Activated naive CD8-positive, alpha-beta T cell treated with anti-CD3 and anti-CD28 coated beads for 36 hours (primary cell): ENCODE data around the gene CDCP1. TPM values are rescaled to one million over a fixed set of nuclear protein-coding genes. Genes with fewer than 3 reads are reported as not detected.
A peak's percentile ranks its signal among the peaks of the same experiment; 100 is the strongest.
"Not testable (repeated sequence)": the region's sequence is repeated elsewhere in the genome, so short reads cannot be mapped to it uniquely, and the experiment has no call there.

ENCODE experiments used
- DNase-seq: peaks from one replicate; pipeline ENCODE4 v3.0.0; 2021
- H3K27ac Mint-ChIP-seq: one replicate; pipeline ENCODE4 v1.8.0; 2022; ENCODE audit warnings: mild to moderate bottlenecking, moderate library complexity, mixed read lengths
- H3K27me3 Mint-ChIP-seq: one replicate; pipeline ENCODE4 v1.8.0; 2022; ENCODE audit warnings: mild to moderate bottlenecking, mixed read lengths
- H3K36me3 Mint-ChIP-seq: one replicate; pipeline ENCODE4 v1.8.0; 2021; ENCODE audit warnings: mild to moderate bottlenecking, mixed read lengths
- H3K4me1 Mint-ChIP-seq: one replicate; pipeline ENCODE4 v1.8.0; 2021; ENCODE audit warnings: mixed read lengths
- H3K4me3 Mint-ChIP-seq: one replicate; pipeline ENCODE4 v1.8.0; 2022; ENCODE audit warnings: mild to moderate bottlenecking, moderate library complexity, mixed read lengths
- H3K9me3 Mint-ChIP-seq: one replicate; pipeline ENCODE4 v1.8.0; 2022; ENCODE audit warnings: mixed read lengths
- total RNA-seq, 2 experiments: library from RNA; stranded (reverse); gene quantifications; one replicate each; pipeline ENCODE4 v1.2.3, GENCODE V29; 2021

Gene CDCP1
- total RNA-seq, 2 experiments from 2014 or later: 0.82 to 1.1 TPM

- Mint-ChIP-seq H3K9me3 (peaks cover 5% of the 10 kb centered on the region), H3K4me1 (peaks cover 14% of the 10 kb centered on the region), H3K27me3 (peaks cover 5% of the 10 kb centered on the region), H3K36me3 (peaks cover 5% of the 10 kb centered on the region), H3K4me3 (no peak overlapping the region), H3K27ac (no peak overlapping the region)
- DNase-seq: no peak
Measured at GRCh38 chr3:45163481-45163880, 17.3 kb upstream of the CDCP1 start.

GRCh38 chr3:45154641-45155147, 8.5 kb upstream of the CDCP1 start:
- Mint-ChIP-seq H3K36me3 (peaks cover 8% of the 10 kb centered on the region), H3K4me1 (no peaks in the 10 kb centered on the region), H3K27ac (no peak overlapping the region), H3K4me3 (no peak overlapping the region), H3K27me3 (peaks cover 9% of the 10 kb centered on the region), H3K9me3 (peaks cover 17% of the 10 kb centered on the region)
- no peak for DNase-seq

GRCh38 chr3:45153658-45154437, 7.7 kb upstream of the CDCP1 start:
- H3K27me3 Mint-ChIP-seq: peaks cover 7% of the 10 kb centered on the region
- H3K4me1 Mint-ChIP-seq: no peaks in the 10 kb centered on the region
- H3K9me3 Mint-ChIP-seq: peaks cover 17% of the 10 kb centered on the region
- H3K4me3 Mint-ChIP-seq: no peak overlapping the region
- no peak for DNase-seq
- no peak overlapping the region for H3K27ac Mint-ChIP-seq
- H3K36me3 Mint-ChIP-seq: peaks cover 8% of the 10 kb centered on the region

- H3K36me3 Mint-ChIP-seq: peaks cover 8% of the 10 kb centered on the region
- H3K27me3 Mint-ChIP-seq: peaks cover 12% of the 10 kb centered on the region
- H3K27ac Mint-ChIP-seq: no peak overlapping the region
- H3K4me1 Mint-ChIP-seq: no peaks in the 10 kb centered on the region
- H3K4me3 Mint-ChIP-seq: no peak overlapping the region
- no peak for DNase-seq
- peaks cover 17% of the 10 kb centered on the region for H3K9me3 Mint-ChIP-seq
Measured at GRCh38 chr3:45152307-45152706, 6.1 kb upstream of the CDCP1 start.

GRCh38 chr3:45151100-45151499, 4.9 kb upstream of the CDCP1 start:
- Mint-ChIP-seq H3K36me3 (peaks cover 8% of the 10 kb centered on the region), H3K27ac (no peak overlapping the region), H3K4me1 (peaks cover 2% of the 10 kb centered on the region), H3K9me3 (peaks cover 17% of the 10 kb centered on the region), H3K4me3 (no peak overlapping the region), H3K27me3 (peaks cover 24% of the 10 kb centered on the region)
- no peak for DNase-seq

- peaks cover 17% of the 10 kb centered on the region for H3K9me3 Mint-ChIP-seq
- H3K4me3 Mint-ChIP-seq: no peak overlapping the region
- peaks cover 36% of the 10 kb centered on the region for H3K27me3 Mint-ChIP-seq
- H3K27ac Mint-ChIP-seq: no peak overlapping the region
- no peak for DNase-seq
- peaks cover 8% of the 10 kb centered on the region for H3K36me3 Mint-ChIP-seq
- H3K4me1 Mint-ChIP-seq: peaks cover 17% of the 10 kb centered on the region
Measured at GRCh38 chr3:45148921-45149320, 2.7 kb upstream of the CDCP1 start.

GRCh38 chr3:45145223-45145622, 955 bp downstream of the CDCP1 start:
- H3K4me3 Mint-ChIP-seq: peak overlapping the region; percentile 66
- no peak overlapping the region for H3K27ac Mint-ChIP-seq
- peaks cover 5% of the 10 kb centered on the region for H3K9me3 Mint-ChIP-seq
- peaks cover 4% of the 10 kb centered on the region for H3K36me3 Mint-ChIP-seq
- DNase-seq: no peak
- peaks cover 21% of the 10 kb centered on the region for H3K4me1 Mint-ChIP-seq
- peaks cover 55% of the 10 kb centered on the region for H3K27me3 Mint-ChIP-seq

GRCh38 chr3:45143673-45144671, 2.2 kb downstream of the CDCP1 start:
- no peaks in the 10 kb centered on the region for H3K36me3 Mint-ChIP-seq
- DNase-seq: no peak
- no peak overlapping the region for H3K27ac Mint-ChIP-seq
- peaks cover 60% of the 10 kb centered on the region for H3K27me3 Mint-ChIP-seq
- peaks cover 21% of the 10 kb centered on the region for H3K4me1 Mint-ChIP-seq
- H3K9me3 Mint-ChIP-seq: no peaks in the 10 kb centered on the region
- peak overlapping the region; percentile 29 for H3K4me3 Mint-ChIP-seq

GRCh38 chr3:45140770-45141155, 5.4 kb downstream of the CDCP1 start:
- peaks cover 23% of the 10 kb centered on the region for H3K4me1 Mint-ChIP-seq
- not testable (repeated sequence) for DNase-seq, H3K9me3 Mint-ChIP-seq, H3K36me3 Mint-ChIP-seq, H3K4me3 Mint-ChIP-seq, H3K27ac Mint-ChIP-seq
- peaks cover 49% of the 10 kb centered on the region for H3K27me3 Mint-ChIP-seq

- Mint-ChIP-seq H3K27me3 (peaks cover 44% of the 10 kb centered on the region), H3K9me3 (no peaks in the 10 kb centered on the region), H3K36me3 (no peaks in the 10 kb centered on the region), H3K4me1 (peaks cover 20% of the 10 kb centered on the region), H3K4me3 (no peak overlapping the region), H3K27ac (no peak overlapping the region)
- no peak for DNase-seq
Measured at GRCh38 chr3:45140141-45140769, 5.9 kb downstream of the CDCP1 start.

GRCh38 chr3:45139372-45140140, 6.6 kb downstream of the CDCP1 start:
- no peak for DNase-seq
- H3K4me1 Mint-ChIP-seq: peaks cover 15% of the 10 kb centered on the region
- H3K9me3 Mint-ChIP-seq: no peaks in the 10 kb centered on the region
- no peaks in the 10 kb centered on the region for H3K36me3 Mint-ChIP-seq
- H3K27me3 Mint-ChIP-seq: peaks cover 38% of the 10 kb centered on the region
- no peak overlapping the region for H3K27ac Mint-ChIP-seq
- H3K4me3 Mint-ChIP-seq: no peak overlapping the region

- Mint-ChIP-seq H3K36me3 (no peaks in the 10 kb centered on the region), H3K4me1 (peaks cover 6% of the 10 kb centered on the region), H3K9me3 (no peaks in the 10 kb centered on the region), H3K4me3 (no peak overlapping the region), H3K27ac (no peak overlapping the region), H3K27me3 (peaks cover 26% of the 10 kb centered on the region)
- no peak for DNase-seq
Measured at GRCh38 chr3:45137656-45138181, 8.5 kb downstream of the CDCP1 start.

GRCh38 chr3:45135959-45136358, 10.2 kb downstream of the CDCP1 start:
- H3K27ac Mint-ChIP-seq: no peak overlapping the region
- H3K36me3 Mint-ChIP-seq: no peaks in the 10 kb centered on the region
- peaks cover 19% of the 10 kb centered on the region for H3K27me3 Mint-ChIP-seq
- no peak for DNase-seq
- H3K9me3 Mint-ChIP-seq: no peaks in the 10 kb centered on the region
- no peak overlapping the region for H3K4me3 Mint-ChIP-seq
- H3K4me1 Mint-ChIP-seq: peaks cover 6% of the 10 kb centered on the region
